Measurements from ENCODE around the gene BPIFB2.

The BPIFB2 gene

DNA sequence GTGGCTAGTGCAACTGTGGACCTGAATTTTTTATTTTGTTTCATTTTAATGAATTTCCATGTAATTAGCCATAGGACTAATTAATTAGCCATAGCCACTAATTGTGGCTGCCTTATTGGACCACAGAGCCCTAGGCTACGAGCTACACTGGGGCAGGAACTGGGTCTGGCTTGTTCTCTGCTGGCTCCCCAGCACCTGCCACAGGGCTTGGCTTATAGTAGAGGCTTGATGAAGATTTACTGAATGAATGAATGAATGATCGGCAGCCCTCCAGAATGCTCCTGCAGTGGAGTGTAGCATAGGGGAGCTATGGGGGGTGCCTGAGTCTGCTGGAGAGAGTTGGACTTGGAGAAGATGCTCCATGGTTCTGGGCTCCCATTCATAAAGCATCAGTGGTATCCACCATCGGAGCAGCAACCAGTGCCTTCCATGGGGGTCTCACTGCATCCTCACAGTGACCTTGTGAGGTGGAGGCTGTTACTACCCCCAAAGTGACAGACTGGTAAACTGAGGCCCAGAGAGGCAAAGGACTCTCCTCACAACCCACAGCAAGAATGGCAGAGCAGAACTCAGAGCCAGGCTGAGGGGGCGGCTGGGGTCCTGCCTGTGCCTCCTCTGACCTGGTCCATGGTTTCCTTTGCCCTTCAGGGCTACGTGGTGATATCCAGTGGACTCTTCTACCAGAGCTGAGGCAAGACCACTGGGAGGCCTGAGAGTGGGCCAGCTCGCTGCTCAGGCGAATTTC, 15.4 kb downstream of the BPIFB2 start:
- DNase-seq (ENCODE audit: low read depth) = no peak

DNA sequence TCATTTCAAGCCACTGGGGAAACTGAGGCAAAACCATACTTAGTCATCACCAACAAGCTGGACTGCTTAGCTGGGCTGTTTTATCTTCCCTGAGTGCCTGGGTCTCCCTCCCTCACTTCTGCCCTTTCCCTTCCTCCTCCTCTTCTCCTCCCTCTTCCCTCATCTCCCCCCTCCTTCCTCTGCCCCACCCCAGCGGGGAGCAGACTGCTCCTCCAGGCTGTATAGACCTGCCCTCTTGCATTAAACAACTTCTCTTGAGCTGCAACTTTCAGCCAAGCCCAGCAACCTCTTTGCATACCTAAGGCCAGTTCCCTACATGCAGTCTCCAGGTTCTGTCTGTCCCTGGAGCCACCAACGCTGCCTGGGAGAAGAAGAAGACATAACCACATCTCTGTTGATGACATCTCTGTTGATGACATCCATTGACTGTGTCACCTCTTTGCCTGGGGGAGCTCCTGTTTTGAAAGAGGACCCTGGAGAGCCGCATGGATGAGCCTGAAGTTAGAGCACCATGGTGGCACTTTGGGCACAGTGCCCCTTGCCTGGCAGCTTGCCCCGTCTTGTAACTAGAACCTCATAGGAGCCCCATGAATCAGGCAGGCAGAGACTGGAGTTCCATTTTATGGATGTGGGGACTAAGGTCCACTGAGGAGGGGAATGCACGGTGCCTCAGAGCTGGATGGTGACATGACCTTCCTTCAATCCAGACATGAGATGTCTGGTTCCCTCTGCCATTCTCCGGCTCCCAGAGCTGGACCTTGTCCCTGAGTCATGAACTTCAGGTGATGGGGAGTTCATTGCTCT, 16.1 kb downstream of the BPIFB2 start:
- no peak for DNase-seq (ENCODE audit: low read depth)

DNA sequence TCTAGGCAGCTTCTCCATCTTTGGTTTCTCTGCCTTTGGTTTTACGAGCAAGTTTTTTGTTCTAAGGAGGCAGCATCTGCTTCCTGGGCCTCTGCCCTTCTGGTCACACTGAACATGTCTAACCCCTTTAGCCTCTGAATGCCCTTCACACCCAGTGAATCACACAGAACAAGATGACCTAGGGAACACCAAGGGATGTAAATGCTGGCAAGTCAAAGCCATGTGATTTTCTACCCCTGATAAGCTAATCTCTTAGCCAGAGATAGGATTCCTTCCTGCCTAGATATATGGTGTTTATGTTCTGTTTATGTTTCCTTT, 16.7 kb downstream of the BPIFB2 start:
- no peak for DNase-seq (ENCODE audit: low read depth)

DNA sequence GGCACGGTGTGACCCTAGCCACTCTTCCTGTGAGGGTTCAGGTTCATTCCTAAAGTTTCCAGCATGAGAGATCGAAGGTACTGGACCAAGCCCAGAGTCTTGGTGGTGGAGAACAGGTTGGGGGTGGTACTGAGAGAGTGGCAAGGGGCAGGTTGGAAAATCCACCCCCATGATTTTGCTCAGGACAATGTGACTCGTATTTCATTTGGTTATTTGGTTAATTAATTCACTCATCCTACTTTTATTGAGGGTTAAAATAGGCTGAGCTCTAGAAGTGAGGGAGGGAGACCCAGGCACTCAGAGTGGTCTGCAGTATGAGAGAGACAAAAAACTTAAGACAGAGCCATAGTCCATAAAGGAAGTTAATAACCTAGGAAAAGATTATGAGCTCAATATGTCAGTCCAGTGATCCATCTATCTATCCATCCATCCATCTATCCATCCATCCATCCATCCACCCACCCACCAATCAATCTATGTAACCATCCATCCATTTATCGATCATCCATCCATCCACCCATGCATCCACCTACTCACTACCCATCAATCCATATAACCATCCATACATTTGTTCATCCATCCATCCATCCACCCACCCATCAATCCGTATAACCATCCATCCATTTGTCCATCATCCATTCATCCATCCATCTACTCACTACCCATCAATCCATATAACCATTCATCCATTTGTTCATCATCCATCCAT, 17.3 kb downstream of the BPIFB2 start:
- no peak for DNase-seq (ENCODE audit: low read depth)

DNA sequence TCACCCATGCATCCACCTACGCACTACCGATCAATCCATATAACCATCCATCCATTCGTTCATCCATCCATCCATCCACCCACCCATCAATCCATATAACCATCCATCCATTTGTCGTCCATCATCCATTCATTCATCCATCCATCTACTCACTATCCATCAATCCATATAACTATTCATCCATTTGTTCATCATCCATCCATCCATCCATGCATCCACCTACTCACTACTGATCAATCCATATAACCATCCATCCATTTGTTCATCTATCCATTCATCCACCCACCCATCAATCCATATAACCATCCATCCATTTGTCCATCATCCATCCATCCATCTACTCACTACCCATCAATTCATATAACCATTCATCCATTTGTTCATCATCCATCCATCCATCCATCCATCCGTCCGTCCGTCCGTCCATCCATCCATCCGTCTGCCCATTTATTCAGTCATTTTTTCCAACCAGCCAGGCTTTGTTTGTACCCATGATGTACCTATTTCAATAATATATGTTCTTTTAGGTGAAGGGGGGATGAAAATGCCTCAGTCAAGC, 17.9 kb downstream of the BPIFB2 start:
- no peak for DNase-seq (ENCODE audit: low read depth)

DNA sequence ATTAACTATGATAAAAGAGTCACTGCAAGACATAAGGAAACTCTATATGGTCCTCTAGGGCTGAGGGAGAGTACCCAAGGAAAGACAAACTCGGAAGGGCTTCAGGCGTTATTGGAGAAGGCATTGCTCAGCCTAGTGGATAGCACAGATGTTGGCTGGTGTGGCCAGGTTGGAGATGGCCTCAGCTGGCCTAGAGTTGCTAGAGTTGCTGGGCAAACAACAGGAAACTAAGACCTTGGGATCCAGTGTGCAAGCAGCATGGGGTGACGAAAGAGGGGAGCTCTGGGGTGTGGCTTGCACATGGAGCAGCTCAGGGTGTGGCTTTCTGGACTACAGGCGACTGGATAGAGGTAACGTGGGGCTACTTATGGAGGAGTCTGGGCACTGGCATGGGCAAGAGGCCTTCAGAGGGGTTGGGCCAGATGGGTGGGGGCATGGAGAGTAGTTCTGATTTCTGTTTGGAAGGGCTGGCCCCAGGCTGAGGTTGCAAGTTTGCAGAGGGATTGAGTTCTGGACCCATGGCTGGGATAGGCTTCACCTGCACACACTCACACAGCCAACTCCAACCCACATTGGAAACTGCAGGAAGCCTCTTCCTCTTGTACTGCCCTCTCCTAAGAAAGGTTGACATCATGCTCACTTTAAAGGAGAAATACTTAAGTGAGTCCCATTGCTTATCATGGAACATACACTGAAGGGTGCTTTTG, 18.7 kb downstream of the BPIFB2 start:
- DNase-seq (ENCODE audit: low read depth) = no peak

DNA sequence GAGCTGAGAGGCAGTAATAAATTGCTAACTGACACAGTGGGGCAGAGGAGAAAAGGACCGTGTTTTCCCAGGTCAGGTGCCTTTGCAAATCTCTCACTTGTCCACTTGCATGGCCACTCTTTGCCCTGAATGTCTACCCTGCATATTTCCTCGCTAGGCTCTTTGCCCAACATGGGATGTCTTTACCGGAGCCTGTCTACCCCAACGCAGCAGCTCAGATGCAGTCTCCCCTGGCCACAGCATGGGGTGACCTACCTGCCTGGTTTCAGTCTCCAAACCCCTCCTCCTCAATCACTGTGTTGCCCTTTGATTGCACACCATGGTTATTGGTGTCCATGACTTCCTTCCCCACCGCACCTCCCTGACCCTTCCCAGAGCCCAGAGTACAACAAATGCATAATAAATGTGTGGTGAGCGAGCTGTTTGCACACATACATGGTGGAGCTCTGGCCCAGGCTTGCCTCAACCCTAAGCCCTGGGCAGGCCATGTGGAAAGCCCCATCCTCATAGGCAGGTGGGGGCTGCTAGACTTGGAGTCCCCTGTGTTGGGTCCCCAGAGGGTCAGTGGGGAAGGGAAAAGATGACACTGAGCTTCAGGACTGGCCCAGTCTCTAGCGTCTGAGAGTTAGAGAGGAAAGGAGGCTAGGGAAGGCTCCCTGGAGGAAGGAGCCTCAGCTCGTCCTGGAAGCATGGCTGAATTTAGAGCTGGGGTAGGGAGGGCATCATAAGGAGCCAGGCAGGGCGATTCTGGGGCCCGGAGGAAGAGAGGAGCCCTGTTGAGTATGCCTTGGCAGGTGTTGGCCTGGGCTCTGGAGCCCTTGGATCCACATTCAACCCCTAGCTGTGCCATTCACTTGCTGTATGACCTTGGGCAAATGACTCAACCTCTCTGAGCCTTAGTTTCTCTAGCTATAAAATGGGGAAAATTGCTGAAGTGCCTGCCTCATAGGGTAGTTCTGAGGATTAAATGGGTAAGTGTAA, 19.6 kb downstream of the BPIFB2 start:
- DNase-seq (ENCODE audit: low read depth) = no peak

DNA sequence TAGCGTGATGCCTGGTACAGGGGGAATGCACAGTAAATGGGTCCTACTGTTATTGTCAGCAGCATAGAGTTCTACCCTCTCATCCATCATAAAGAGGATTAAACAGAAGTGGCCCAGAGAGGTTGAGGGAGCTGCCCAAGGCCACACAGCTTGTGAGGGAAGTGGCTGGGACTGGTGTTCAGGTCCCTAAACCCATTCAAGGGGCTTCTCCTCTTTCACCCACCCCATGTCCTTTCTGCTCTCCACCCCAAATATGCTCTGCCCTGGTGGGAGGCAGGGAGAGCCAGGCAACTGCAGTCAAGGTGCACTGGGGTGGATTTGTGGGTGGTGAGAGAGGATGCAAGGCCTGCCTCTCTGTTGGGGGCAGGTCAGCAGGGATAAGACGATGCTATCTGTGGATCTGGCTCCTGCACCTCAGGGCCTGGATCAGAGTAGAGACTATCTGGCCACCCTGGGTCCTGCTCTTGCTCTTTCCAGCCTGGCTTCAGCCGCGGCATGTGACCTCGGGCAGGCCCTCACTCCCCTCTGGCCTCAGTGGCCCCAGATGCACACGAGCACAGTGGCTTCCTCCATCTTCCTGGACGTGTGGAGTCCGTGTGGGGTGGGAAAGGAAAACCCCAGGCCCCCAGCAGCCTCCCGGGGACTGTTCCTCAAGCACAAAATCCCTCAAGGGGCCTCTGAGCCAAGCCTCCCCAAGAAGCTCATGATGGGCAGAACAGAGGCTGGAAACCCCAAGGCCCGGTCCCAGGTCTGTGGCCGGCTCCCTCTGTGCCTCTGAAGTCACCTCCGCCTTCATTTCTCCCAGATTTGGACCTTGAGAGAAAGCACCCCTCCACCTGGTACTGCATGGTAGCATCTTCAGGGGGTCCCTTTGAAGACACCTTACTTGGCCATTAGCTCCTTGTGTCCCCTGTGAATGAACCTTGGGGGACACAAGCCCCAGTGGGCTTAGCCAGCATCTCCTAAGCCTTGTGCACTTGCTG, 20.6 kb downstream of the BPIFB2 start:
- no peak for DNase-seq (ENCODE audit: low read depth)

DNA sequence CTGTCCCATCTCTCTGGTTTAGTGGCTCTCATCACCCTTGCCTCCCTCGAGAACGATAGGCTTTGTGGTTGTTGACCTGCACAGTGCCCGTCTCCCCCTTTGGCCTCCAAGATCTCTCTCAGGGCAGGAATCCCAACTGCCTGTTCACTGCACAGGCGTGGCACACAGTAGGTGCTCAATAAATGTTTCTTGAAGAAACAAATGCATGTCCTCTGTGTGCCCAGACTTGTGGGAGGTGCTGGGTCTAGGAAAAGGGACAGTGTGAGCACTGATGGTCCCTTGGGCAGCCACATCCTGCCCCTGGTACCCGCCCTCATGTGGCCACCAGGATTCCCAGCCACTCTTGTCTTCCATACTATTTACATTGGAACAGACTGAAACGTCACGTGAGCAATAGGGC, 21.4 kb downstream of the BPIFB2 start:
- no peak for DNase-seq (ENCODE audit: low read depth)

DNA sequence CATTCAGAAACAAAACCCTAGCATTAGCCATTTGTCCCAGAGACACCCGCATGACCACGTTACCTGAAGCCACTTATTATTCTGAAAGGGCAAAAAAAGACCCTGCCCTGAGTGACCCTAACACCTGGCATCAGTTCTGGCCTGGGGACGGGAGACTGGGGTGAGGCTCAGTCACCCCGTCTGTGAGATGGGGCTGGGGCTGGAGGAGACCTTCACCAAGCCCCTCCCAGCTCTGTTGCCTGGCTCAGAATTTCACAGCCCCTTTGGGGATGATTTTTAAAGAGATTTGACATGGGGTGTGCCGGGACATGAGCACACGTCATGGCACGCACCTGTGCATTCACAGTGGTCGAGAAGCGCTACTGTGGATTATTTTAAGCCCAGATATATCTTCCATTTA, 22.6 kb downstream of the BPIFB2 start:
- no peak for DNase-seq (ENCODE audit: low read depth)

DNA sequence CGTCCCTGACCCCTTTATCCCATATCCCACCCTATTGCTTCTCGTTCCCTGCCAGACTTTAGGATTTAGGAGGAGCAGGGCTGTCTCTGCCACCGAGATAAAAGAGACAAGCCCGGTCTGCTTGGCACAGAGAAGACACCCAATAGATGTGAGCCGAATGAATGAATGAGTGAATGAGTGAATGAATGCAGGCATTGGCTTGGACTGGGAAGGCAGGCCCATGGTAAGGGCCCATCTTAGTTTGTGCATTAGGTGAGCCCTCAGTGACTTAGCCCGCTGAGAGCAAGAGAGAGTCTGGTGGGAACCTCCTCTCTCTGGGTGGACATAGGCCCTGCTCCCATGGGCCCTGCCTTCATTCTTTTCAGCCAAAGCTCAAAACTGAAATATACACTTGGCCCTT, 23.1 kb downstream of the BPIFB2 start:
- DNase-seq (ENCODE audit: low read depth) = no peak

DNA sequence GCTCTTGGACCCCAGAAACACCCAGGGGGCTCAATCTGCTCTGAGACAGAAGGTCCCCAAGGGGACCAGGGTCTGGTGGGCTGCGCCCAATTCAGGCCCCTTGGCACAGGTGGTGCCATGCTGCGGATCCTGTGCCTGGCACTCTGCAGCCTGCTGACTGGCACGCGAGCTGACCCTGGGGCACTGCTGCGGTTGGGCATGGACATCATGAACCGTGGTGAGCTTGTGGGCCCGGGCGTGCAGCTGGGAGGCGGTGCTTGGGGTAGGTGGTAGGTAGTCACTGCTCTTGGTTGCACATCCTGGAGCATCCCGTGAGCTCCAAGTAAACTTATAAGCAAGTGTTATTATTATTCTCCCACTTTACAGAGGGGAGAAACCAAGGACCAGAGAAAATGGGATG, 24.0 kb downstream of the BPIFB2 start, which contains the start of gene BPIFB6:
TSS of gene BPIFB6 (plus strand) at position 118 of the 400 bp plus-strand sequence. CDS start at position 118, 0 bp downstream.
- no peak for DNase-seq (ENCODE audit: low read depth)

DNA sequence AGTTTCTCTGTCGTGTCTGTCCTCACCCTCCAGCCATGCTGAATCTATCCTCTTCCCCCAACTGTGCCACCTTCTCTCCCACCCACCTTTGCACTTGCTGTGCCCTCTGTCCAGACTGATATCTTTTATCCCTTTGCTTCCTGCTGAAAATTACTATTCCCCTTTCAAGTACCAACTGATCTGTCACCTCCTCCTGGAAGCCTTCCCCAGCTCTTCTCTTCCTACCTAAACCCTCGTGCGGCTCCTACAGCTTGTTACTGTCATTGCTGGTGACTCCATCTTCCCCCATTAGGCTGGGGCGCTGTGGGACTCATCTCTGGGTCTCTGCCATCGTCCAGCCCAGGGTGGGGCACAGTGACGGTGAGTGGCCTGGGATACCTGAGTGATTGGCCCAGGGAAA, 25.1 kb downstream of the BPIFB2 start:
- no peak for DNase-seq (ENCODE audit: low read depth)

DNA sequence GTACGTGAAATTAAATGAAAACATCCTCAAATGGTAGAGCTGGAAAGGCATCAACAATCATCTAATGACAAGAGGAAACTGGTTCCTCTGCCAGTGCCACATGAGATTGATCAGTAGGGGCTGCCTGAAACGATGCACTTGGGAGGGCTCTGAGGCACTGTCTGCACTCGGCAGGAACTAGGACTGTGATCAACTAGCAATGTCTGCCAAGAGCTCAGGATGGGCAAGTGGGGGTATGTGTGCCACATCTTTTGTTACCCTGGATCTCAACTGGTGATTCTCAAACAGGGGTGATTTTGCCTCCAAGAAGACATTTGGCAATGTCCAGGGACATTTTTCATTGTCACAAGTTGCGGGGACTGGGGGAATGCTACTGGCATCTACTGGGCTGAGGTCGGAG, 25.9 kb downstream of the BPIFB2 start:
- no peak for DNase-seq (ENCODE audit: low read depth)

DNA sequence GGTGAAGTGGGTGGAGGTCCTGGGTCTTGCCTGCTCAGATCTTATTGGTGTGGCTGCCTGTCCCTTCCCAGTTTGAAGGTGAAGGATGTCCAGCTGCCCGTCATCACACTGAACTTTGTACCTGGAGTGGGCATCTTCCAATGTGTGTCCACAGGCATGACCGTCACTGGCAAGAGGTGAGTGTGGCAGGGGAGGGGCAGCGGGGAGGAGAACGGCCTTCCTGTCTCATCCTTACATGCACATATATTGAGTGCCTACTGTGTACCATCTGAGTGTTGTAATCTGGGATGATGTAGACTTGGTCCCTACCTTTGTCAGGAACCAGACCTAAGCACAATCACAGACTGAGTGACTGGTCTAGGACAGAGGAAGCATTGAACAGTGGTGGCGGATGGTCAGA, 26.6 kb downstream of the BPIFB2 start:
- no peak for DNase-seq (ENCODE audit: low read depth)

DNA sequence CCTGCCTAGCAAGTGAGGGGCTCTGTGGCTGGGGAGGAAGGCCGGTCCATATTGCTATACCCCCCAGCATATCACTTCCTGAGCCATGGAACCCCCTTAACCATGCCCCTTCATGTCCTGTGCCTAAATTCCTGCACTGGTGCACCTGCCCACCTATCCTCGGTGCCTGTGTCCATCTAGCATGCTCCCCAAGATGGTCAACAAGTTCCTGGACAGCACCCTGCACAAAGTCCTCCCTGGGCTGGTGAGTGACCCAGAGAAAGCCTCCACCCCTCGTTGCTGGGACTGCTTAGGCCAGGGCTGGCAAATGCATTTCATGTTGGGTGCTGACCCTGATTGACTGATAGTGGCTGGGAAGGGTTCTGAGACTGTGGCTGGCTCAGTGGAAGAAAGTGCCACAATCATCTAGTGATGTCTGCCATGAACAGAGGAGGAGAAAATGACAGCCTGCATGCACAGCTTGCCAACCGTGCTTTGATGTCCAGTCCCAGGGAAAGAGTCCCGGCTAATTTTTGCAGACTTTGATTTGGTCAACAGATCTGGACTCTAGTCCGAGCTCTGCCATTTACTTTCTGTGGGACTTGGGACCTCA, 27.5 kb downstream of the BPIFB2 start:
- DNase-seq (ENCODE audit: low read depth) = no peak

DNA sequence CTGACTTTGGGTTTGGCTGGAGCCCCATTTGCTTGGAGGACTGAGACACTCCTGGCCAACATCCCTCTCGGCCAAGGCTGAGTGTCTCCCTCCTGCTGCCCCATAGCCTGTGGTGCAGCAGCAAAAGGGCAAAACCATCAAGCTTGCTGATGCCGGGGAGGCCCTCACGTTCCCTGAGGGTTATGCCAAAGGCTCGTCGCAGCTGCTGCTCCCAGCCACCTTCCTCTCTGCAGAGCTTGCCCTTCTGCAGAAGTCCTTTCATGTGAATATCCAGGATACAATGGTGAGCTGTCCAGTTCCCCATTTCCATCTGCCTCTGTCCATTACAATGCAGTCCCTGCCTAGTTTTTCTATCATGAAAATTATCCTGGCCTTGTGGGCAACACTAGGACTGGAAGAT, 30.0 kb downstream of the BPIFB2 start:
- no peak for DNase-seq (ENCODE audit: low read depth)

DNA sequence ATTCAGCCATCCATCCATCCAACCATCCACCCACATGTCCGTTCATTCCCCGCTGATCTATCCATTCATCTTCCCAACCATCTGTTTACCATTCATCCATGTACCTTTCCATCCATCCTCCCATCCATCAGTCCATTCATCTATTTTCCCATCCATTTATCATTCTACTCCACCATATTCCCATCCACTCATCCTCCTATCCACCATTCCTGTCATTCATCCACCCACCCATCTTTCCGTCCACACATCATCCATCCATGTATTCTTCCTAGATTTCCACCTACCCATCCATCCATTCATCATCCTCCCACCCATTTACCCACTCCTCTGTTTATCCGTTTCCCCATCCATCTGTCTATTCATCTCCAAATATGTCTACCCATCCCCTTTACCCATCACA, 30.7 kb downstream of the BPIFB2 start:
- no peak for DNase-seq (ENCODE audit: low read depth)

DNA sequence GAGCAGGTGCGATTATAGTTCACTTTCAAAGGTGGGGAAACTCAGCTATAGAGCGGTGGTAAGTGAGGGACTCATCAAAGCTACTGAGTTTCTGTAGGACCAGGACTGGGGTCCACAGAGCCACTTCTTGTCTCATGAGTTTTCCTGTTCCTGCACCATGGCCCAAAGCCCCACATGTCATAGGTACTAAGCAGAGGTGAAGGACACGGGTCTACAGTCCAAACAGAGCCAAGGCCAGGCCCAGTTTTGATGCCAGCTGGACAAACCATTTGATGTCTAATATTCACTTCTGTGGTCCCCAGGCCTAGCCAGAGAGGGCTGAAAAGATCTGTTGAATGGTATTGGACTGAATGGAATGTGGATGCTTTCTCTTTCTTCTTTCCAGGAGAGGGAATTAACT, 34.9 kb downstream of the BPIFB2 start:
- no peak for DNase-seq (ENCODE audit: low read depth)
